ENCODE data around the gene DLEC1. TPM values are rescaled to one million over a fixed set of nuclear protein-coding genes. Genes with fewer than 3 reads are reported as not detected.

The DLEC1 gene
- total RNA-seq, 1 experiment from 2014 or later: 0.81 TPM

DNA sequence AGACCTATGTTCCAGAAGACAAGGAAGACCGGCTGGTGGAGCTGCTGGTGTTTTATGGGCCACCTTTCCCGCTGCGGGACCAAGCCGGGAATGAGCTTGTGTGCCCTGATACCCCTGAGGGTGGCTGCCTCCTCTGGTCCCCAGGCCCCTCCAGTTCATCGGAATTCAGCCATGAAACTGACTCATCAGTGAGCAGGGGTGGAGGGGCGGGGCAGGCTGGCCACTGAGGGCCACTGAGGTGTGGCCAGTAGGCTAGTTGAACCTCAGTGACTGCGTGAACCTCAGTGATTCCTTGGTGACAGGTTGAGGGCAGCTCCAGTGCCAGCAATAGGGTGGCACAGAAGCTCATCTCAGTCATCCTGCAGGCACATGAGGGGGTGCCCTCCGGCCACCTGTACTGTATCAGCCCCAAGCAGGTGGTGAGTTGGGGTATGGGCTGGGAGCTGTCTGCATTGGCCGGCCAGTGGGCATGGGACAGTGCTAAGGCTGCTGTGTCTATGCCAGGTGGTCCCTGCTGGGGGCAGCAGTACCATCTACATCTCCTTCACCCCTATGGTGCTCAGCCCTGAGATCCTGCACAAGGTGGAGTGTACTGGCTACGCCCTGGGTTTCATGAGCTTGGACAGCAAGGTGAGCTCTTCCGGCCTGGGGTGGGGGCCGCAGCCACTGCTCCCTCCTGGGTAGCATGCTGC lies 77.6 kb downstream of the DLEC1 start (continued):
- TF ChIP-seq ESRRA (CRISPR knock-in tag; IDR thresholded peaks at IDR 0.05; ENCODE audit: borderline replicate concordance) (no peak), TCF7 (CRISPR knock-in tag; IDR thresholded peaks at IDR 0.05; ENCODE audit: low read depth) (no peak), GRHL2 (CRISPR knock-in tag; IDR thresholded peaks at IDR 0.05; ENCODE audit: insufficient replicate concordance, severe bottlenecking) (no peak), PREB (CRISPR knock-in tag; IDR thresholded peaks at IDR 0.05; ENCODE audit: borderline replicate concordance) (no peak), FOXJ3 (CRISPR knock-in tag; IDR thresholded peaks at IDR 0.05; ENCODE audit: borderline replicate concordance) (no peak)
- TF ChIP-seq, protein P1, sequence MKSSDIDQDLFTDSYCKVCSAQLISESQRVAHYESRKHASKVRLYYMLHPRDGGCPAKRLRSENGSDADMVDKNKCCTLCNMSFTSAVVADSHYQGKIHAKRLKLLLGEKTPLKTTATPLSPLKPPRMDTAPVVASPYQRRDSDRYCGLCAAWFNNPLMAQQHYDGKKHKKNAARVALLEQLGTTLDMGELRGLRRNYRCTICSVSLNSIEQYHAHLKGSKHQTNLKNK (CRISPR knock-in tag; IDR thresholded peaks at IDR 0.05): no peak
- TF ChIP-seq, protein P2, sequence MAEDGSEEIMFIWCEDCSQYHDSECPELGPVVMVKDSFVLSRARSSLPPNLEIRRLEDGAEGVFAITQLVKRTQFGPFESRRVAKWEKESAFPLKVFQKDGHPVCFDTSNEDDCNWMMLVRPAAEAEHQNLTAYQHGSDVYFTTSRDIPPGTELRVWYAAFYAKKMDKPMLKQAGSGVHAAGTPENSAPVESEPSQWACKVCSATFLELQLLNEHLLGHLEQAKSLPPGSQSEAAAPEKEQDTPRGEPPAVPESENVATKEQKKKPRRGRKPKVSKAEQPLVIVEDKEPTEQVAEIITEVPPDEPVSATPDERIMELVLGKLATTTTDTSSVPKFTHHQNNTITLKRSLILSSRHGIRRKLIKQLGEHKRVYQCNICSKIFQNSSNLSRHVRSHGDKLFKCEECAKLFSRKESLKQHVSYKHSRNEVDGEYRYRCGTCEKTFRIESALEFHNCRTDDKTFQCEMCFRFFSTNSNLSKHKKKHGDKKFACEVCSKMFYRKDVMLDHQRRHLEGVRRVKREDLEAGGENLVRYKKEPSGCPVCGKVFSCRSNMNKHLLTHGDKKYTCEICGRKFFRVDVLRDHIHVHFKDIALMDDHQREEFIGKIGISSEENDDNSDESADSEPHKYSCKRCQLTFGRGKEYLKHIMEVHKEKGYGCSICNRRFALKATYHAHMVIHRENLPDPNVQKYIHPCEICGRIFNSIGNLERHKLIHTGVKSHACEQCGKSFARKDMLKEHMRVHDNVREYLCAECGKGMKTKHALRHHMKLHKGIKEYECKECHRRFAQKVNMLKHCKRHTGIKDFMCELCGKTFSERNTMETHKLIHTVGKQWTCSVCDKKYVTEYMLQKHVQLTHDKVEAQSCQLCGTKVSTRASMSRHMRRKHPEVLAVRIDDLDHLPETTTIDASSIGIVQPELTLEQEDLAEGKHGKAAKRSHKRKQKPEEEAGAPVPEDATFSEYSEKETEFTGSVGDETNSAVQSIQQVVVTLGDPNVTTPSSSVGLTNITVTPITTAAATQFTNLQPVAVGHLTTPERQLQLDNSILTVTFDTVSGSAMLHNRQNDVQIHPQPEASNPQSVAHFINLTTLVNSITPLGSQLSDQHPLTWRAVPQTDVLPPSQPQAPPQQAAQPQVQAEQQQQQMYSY (CRISPR knock-in tag; IDR thresholded peaks at IDR 0.05): no peak

DNA sequence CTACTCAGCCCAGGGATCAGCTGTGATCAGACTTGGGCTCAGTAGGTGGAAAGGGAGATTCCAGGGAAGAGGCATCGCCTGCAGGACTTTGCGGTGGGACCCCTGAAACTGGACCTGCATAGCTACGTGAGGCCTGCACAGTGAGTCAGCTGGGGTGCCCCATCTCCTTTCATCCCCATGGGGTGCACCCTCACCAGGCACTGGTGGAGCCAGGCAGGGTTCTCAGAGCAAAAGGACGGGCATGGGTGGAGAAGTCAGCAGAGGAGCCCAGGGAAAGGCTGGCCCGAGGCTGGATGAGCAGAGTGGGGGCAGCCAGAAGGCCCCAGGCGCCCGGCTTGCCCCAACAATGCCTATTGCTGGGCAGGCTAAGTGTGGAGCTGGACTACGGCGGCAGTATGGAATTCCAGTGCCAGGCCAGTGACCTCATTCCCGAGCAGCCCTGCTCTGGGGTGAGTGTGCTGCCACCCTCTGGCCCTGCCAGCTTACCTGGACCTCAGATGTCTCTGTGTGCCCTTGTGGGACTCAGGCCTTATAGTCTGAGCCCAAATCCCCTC lies 78.2 kb downstream of the DLEC1 start:
- H3K4me1 Mint-ChIP-seq: no peaks in the 10 kb centered on the region
- POLR2A ChIA-PET: no interaction called here
- no peaks in the 10 kb centered on the region for H3K9me3 Mint-ChIP-seq
- ATAC-seq: peak; percentile 16
- no peak overlapping the region for H3K4me3 Mint-ChIP-seq
- CTCF ChIA-PET: interaction anchor here (0.6 to 2.8 kb wide), 14 partner anchors 8 to 229 kb away, joined by 3 to 10 read pairs (median 3); partner anchors contain the start of genes ACAA1, PLCD1 and XYLB
- no peak overlapping the region for H3K27ac Mint-ChIP-seq
- H3K27me3 Mint-ChIP-seq (ENCODE audit: low read depth): peaks cover 6% of the 10 kb centered on the region
- DNase-seq (ENCODE audit: low spot score): no peak
- peaks cover 4% of the 10 kb centered on the region; the same call in 1 of the 2 replicates for H3K36me3 Mint-ChIP-seq
- TF ChIP-seq, protein P3, sequence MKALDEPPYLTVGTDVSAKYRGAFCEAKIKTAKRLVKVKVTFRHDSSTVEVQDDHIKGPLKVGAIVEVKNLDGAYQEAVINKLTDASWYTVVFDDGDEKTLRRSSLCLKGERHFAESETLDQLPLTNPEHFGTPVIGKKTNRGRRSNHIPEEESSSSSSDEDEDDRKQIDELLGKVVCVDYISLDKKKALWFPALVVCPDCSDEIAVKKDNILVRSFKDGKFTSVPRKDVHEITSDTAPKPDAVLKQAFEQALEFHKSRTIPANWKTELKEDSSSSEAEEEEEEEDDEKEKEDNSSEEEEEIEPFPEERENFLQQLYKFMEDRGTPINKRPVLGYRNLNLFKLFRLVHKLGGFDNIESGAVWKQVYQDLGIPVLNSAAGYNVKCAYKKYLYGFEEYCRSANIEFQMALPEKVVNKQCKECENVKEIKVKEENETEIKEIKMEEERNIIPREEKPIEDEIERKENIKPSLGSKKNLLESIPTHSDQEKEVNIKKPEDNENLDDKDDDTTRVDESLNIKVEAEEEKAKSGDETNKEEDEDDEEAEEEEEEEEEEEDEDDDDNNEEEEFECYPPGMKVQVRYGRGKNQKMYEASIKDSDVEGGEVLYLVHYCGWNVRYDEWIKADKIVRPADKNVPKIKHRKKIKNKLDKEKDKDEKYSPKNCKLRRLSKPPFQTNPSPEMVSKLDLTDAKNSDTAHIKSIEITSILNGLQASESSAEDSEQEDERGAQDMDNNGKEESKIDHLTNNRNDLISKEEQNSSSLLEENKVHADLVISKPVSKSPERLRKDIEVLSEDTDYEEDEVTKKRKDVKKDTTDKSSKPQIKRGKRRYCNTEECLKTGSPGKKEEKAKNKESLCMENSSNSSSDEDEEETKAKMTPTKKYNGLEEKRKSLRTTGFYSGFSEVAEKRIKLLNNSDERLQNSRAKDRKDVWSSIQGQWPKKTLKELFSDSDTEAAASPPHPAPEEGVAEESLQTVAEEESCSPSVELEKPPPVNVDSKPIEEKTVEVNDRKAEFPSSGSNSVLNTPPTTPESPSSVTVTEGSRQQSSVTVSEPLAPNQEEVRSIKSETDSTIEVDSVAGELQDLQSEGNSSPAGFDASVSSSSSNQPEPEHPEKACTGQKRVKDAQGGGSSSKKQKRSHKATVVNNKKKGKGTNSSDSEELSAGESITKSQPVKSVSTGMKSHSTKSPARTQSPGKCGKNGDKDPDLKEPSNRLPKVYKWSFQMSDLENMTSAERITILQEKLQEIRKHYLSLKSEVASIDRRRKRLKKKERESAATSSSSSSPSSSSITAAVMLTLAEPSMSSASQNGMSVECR (CRISPR knock-in tag; IDR thresholded peaks at IDR 0.05; ENCODE audit: borderline replicate concordance): no peak
- no peak for TF ChIP-seq RORB (CRISPR knock-in tag; IDR thresholded peaks at IDR 0.05)
- no peak for TF ChIP-seq ETV6 (CRISPR knock-in tag; IDR thresholded peaks at IDR 0.05)
- no peak for TF ChIP-seq E2F4 (CRISPR knock-in tag; IDR thresholded peaks at IDR 0.05; ENCODE audit: borderline replicate concordance, low read depth)
- TF ChIP-seq FOXP4 (CRISPR knock-in tag; IDR thresholded peaks at IDR 0.05): no peak
- TF ChIP-seq GABPB1 (CRISPR knock-in tag; IDR thresholded peaks at IDR 0.05): no peak
- TF ChIP-seq TEAD1 (CRISPR knock-in tag; IDR thresholded peaks at IDR 0.05): no peak
- no peak for TF ChIP-seq ZNF396 (CRISPR knock-in tag; IDR thresholded peaks at IDR 0.05; ENCODE audit: borderline replicate concordance)
- TF ChIP-seq, protein P4, sequence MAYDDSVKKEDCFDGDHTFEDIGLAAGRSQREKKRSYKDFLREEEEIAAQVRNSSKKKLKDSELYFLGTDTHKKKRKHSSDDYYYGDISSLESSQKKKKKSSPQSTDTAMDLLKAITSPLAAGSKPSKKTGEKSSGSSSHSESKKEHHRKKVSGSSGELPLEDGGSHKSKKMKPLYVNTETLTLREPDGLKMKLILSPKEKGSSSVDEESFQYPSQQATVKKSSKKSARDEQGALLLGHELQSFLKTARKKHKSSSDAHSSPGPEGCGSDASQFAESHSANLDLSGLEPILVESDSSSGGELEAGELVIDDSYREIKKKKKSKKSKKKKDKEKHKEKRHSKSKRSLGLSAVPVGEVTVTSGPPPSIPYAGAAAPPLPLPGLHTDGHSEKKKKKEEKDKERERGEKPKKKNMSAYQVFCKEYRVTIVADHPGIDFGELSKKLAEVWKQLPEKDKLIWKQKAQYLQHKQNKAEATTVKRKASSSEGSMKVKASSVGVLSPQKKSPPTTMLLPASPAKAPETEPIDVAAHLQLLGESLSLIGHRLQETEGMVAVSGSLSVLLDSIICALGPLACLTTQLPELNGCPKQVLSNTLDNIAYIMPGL (CRISPR knock-in tag; IDR thresholded peaks at IDR 0.05): no peak

Data from WTC11 (cell line).